CD4-positive, alpha-beta T cell treated with Interleukin-10 for 1 hour (primary cell): Measurements from ENCODE around the gene TENM4.

Experiments used
- DNase-seq: peaks from one replicate; pipeline ENCODE4 v3.0.0-alpha.2; 2020

Gene TENM4

DNA sequence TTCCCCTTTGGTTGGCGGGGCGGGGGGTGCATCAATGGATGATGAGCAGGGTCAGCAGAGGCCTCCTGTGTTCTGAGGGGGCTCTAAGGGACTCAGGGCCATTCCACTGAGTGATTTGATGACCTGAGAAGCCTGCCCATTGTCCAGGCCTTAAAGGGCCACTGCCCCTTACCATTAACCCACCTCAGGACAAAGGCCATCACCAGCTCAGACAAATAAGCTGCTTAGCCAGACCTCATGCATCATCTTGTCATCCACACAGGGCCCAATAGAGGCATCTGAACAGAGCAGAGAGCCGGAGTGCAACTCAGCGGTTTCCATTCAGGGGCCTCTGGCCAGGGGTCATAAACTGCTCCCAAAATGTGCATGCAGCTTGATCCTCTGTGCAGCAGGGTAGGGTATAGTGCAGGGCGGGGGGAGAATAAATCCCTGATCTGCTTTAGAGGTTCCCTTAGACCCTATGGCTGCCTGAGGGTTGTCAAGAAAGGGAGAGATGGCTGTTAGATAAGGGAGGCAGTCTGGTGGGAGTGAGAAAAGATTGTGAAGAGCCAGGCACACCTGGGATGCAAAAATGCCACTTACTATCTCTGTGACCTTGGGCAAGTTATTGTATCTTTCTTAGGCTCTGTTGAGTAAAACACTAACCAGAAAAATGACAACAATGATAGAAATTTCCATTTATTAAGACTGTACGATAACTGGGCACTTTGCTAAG is 490.7 kb downstream of the TENM4 start:
- DNase-seq = no peak

DNA sequence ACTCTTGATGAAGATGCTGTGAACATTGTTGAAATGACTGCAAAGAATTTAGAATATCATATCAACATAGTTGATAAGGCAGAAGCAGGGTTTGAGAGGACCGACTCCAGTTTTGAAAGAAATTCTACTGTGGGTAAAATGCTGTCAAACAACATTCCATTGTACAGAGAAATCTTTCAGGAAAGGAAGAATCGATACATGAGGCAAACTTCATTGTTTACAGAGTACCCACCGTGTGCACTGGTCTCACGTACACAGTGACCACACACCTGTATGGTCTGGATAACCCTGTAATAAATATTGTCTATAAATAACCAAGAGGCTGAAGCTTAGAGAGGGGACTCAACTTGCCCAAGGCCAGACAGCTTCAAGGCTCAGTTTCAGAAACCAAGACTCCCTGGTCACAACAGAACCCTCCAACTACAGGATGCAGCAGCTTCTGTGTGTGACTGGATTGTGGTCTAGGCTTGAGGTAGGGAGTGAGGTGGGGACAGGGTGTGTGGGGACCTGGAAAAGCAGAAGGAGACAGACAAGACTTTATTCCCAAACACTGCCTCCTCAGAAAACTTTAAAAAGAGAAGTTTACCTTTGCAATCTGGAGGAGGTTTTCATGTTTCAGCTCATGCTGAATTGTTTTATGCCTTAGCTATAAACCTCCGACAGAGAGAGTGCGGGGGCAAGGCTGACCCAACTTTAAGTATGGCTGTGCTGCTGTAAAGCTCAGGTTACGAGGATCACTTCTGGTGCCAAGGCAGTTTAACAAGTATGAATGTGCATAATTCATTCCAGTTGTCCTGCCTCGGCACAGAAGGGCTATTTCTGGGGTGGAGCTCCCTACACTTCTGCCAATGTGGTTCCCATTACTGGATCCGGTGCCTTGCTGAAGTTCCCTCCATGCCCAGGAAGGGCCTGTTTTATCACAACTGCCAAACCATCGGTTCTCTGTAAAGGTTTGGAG is 493.6 kb downstream of the TENM4 start:
- no peak for DNase-seq

DNA sequence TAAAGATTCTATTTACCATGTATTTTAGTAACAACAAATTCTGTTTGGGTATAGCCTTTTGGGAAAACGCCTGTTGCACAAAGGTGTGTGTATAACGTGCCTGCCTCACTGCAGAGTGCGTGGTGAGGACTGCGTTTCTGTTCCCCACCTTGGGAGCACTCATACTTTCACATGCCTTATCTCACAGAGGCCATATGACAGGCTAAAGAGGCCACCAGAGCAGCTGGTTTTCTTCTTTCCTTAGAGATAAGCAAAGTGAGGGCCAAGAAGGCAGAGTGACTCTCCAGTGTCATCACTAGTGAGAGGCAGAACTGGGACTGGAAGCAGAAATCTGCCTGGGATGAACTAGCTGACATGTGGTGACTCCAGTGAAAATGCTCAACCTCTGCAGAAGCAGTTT is 497.0 kb downstream of the TENM4 start:
- no peak for DNase-seq

DNA sequence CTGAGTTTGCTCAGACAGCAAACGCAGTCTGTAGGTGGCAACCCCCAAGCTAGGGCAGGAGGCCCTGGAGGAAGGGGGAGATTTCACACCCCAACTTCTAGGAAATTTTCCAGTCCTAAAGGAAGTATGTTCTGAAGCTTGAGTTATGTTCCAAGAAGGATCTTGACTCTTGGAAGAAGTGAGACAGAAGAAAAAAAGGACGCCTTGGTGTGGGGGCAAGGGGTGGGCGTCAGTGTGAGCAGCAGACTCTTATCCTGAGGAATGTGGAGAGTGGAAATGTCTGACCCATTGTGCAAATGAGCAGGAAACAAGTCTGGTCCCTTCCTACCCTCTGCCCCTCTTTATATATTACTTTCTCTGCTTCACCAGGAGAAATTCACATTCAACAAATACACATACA is 497.7 kb downstream of the TENM4 start:
- DNase-seq = no peak

DNA sequence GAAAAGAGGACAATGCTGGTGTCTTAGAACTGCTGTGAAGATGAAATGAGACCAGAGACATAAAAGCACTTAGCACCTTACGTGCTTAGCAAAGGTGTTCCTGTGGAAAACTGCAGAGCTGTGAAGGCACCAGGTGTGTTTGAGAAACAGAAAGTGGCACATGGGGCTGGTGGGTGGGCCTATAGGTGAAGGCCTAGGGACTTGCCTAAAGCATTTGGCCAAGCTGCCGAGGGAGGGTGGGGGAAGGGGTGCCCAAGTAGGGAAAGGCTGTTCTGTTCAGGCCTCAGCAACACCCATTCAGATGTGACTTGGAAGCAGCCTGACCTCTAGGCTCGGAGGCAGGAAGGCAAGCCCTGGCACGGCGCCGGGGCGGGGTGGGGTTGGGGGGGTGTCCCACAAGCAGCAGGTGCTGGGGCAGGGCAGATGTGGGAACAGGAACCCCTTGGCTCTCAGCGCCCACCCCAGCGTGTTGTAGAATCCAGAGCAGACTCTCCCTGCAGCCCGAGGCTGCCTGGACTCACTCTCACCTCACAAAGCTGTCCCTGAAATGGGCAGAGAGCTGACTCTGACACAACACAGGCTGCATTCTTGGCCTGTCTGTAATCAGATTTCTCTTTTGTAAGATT is 499.5 kb downstream of the TENM4 start:
- no peak for DNase-seq

DNA sequence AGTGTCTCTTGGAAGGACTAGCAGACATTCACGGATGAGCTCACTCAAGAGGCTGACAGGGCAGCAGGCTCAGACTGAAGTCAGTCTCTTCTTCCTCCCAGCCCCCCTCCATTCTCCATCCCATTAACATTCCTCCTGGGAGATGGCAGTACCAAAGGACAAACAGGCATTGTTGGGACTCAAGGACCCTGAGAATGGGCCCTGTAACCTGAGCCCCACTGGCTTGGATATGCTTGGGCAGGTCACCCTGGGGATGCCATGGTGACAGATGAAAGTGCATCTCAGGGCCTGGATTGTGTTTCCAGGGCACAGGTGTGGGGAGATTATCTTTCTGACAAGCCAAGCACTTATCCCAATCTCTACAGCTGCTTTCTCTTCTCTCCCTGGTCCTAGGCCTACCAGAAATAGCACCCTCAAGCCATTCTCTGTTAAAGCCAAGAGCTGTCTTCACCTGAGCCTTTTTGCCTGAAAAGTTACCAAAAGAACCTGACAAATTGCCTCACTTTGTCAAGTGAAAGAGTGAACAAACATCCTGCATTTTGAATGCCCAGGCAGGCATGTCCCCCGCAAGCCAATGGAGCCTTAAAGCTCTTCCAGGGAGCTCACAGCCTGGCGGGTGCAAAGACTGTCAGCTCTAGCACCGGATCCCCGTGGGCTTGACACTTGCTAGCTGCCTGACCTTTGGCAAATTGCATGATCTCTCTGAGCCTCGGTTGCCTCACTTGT is 500.2 kb downstream of the TENM4 start:
- DNase-seq = no peak

DNA sequence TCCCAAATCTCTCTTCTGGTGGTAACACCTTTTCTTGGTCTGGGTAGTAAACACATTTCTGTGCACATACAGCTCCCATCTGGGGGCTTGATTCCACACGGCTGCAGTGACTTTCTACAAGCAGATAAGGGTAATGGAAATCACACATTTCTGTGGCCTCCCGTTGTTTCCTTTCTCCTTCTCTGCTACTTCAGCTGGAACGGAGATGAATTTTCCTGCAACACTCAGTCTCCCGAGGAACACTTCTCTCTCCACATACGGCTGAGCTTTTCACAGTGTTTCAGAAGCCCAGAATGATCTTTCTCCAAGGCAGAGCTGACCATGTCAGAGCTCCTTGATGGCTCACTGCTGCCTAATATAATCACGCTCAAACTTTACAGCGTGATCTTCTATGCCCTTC is 501.9 kb downstream of the TENM4 start:
- no peak for DNase-seq

DNA sequence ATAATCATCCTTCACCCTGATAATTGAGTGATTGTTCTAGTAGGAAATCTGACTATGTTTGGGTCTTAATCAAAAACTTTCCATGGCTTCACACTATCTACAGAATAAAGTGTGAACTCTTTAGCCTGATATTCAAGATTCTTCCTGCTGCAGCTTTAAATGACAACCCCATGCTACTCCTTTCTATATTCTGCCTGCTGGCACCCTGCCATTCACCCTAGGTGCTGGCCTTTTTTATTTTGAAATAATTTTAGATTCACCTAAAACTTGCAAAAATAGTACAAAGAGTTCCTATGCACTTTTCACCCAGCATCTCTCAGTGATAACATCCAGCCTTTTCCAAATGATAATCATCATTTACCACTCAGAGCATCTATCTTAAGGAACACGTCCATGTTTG is 502.8 kb downstream of the TENM4 start:
- no peak for DNase-seq

DNA sequence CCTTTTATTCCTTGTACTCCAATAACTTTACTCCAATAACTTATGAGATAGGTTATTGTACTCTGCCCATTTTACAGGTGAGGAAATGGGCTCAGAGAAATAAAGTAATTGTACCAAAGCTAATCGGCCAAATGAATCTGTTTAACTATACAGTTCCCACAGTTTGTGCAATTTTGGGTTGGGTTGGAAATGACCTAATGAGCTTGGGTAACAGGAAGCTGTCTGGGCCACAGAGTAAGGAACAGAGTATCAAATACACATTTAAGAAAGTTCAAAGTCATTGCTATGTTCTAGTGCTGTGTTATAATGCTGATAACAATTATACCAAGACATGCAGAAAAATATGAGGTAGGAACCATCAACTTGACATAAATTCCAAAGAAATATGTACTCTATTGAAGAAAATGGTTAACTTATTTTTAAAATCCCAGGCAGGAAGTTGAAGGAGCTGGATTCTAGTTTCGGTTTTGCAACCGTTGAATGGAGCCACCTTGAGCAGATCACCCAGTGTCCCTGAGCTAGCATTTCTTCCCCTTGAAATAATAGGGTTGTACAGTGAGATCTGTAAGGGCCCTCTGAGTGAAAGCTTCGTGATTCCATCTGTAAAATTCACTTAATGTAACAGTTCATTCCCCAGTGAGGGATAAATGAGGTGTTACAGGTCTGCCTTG is 505.3 kb downstream of the TENM4 start:
- DNase-seq = no peak

DNA sequence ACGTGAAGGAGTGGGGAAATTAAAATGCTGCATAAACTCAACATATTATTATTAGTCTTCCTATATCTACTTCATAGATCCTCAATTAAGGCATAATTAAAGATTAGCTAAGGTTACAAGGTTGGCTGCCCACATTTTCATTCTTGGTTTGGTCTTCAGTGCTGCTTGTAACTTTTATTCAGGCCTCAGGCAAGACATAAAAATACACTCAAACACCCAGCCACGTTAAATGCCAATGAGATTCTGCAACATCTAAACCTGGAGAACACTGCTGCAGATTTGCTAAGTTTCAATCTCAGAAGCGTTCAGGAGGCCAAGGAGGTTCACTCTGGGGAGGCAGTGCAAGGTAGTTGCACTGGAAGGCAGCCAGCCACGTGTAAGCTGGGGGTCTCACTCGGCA is 507.5 kb downstream of the TENM4 start:
- no peak for DNase-seq

DNA sequence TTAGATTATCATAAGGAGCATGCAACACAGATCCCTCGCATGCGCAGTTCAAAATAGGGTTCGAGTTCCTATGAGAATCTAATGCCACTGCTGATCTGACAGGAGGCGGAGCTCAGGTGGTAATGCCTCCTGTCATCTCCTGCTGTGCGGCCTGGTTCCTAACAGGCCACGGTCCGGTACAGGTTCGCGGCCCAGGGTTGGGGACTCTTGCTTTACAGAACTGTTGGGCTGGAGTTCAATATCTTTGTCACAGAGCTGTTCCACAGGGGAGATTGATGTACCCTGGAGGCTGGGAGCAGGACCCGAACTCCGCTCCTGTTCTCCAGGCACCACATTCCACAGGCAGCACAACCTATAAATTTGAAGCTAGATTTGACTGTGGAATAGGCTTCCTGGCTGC is 508.1 kb downstream of the TENM4 start:
- DNase-seq = no peak

DNA sequence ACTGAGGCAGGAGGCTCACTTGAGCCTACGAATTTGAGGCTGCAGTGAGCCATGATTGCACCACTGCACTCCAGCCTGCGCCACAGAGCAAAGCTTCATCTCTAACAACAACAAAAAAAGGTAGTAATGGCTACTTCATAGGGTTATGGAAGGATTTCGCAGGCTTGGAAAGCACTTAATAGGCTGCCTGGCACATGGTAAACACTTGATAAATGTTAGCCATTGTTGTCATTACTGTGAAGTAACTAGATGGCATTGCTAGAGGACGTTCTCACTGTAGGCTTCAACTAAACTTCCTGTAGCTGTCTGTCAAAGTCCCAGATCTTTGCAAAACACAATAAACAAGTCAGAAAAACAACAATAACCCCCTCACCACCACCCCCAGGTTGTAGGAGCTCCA is 508.9 kb downstream of the TENM4 start:
- no peak for DNase-seq

DNA sequence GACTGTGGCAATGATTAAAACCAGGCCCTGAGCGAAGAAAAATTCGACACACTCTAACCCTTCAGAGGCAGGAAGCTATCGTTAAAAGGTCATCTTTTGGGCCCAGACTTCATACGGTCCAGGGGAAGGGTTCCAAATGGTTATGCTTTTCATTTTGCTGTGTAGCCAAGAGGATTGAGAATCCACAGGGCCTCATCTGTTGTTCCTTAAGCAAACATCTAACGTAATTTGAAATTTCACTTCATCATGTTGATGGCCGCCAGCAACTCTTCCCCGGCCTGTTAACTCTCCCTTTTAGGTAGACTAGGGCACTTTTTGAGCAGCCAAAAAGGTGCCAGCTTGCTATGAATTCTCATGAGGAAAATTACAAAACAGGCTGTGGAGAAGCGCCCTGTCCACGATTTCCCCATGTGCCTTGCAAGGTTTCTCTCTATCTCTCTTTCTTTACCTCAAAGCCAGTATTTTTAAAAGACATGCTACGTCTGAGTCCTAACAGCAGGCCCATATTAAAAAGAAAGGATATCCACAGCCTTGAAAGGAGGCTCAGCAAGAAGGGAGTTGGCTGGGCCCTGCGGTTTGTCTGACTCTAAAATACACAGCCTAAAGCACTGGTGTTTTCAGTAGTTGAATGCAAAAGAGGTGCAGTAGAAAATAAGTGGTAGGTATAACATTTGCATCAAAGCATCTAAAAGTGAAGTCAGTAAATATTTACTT is 509.9 kb downstream of the TENM4 start:
- no peak for DNase-seq

DNA sequence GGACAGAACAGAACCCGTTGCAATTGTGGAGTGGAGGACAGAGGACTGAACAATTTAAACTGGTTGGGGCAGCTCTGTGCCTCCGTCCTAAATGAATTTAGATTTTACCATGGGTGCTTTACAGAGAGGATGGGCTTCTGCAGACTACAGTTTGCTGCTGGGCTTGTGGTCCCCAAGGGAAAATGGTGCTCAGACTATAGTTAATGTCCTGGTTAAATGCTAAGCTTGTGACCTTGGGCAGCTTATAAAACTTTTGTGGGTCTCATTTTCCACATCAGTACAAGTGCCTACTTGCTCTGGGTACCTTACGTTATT is 511.0 kb downstream of the TENM4 start:
- no peak for DNase-seq

DNA sequence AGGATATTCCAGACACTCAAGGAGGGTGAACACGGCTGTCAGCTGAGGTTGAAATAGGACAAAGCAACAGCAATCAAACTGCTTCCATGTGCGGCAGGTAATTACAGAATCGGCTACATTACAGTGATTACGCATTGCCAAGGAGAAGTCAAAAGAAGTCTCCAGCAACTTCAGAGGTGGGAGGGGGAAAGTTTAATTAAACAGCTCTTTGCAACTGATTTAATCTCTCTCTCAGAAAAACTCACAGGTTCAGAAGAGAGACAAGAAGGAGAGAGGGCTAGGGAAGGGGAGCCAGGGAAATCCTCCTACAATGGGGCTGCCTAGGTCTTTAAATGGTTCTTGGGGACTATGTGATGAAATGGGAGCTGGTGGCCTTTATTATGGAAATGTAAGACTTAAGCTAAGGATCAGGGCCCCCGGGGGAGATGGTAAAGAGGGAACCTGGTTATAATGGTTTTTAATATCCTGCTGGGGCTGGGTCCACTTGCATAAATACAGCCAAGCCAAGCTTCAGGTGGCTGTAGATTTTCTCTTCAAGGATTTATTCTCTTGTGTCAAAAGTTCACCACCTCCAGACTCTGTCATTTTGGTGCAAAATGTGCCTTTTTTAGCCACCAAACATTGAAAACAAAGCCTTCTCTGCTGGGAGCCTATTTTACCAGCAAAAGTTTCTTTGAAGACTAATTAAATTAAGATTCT is 511.5 kb downstream of the TENM4 start:
- no peak for DNase-seq

DNA sequence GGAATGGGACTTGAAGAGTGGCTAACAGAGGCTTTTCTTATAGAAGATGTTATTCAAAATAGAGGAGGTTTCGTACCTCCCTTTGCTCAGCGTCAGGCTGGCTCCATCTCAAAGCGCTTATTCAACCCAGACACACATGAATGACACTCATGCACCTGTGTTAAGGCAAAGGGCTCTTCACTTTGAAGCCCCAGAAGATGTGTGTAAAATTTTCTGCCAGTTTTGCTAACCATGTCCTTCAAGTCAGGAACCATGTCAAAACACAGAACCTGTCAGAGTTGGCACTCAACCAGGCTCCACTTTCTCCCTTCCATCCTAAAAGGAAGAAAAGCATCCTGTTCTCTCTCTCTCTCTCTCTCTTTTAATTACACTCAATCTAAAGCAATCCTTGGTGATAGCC is 513.3 kb downstream of the TENM4 start:
- no peak for DNase-seq

DNA sequence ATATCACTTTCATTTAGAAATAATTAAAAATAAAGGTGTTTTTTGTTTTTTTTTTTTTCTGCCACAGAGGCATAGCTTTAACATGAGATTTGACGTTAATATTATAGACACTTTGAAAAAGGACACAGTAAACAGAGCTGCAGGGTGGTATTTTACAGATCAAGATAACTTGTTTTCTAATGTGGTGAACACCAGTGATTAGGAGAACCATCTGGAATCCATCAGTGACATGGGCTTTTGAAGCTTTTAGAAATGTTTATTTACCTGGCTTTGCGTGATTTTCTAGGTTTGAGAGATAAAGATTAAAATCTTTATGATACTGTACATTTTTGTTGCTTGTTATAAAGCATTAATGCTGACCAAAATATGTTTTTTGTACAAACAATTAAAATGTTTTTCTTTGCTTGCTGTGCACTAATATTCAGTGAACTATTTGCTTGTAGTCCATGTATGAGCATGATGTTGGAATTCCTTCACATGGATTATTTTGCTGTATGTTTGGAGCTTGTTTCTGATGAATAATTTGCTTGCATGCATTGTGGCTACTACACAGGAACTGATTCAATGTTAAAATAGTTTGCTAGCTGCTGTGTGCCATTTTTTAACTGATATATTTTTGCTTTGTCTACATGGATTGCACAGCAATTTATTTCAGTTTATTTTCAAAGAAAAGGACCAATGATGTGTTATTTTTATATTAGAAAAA is 514.0 kb downstream of the TENM4 start:
- DNase-seq = no peak

DNA sequence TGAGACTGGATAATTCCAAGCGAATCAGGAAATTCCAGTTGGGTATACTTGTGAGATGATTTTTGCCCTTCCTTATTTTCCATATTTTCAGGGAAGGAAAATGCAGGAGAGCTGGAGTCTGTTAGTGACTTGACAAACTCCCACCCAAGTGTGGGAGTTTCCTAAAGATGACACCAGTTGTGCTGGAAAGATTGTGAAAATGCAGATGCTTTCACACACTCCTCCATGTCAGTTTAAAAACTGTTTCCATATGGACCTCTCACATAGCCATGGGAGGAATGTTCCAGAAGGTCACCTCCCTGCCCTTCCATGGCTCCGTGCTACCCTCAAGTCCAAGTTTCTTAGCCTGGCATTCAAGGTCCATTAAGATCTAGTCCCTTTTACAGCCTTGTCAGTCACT is 515.4 kb downstream of the TENM4 start:
- DNase-seq = no peak

DNA sequence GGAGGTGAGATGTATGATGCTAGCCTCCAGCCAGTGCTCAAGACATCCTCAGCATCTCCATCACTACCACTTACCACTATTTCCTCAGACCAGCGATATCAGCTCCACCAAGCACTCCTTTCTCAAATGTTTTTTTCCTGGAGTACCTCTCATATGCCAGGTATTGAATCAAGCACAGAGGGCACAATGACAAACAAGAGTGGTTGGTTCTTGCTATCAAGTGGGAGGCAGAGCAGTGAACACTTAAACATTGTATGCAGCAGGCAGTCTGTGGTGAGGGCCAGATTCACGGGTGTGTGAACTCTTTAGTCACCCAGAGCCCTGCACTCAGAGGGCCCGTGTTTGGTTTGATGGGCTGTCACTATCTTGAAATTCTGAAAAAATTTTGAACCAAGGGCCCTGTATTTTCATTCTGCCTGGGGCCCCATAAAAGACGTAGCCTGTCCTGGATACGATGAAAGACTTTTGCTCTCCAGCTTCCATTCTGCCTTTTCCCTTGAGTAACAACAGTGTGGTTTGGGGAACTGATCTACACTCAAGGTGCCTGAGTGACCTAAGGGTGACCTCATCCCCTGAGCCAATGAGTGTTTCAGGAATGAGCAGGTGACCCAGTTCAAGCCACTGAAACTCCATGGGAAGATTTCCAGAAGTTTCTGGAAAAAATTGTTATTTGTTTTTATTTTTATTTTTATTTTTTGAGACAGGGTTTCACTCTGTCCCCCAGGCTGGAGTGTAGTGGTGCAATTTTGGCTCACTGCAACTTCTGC is 517.8 kb downstream of the TENM4 start:
- DNase-seq = no peak

DNA sequence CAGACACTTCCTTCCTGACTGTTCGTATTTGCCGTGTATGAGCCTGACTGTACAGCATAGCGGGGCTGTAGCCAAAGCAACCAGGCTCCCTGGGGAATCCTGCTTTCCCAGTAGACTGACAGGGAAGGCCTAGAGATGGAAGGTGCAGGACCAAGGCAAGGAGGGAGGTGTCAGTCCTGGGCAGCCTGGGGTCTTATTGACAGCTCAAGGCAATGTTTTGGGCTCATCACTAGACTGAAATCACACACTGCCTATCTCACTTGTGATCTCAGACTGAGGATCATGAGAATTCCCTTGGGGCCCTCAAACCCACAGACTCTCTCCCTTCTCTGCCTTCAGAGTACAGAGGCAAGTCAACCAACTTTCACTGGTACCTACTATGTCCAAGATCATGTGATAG is 519.3 kb downstream of the TENM4 start:
- DNase-seq = no peak
